RWPE1 (cell line): ENCODE data around the gene EMP3.
A peak's percentile ranks its signal among the peaks of the same experiment; 100 is the strongest.

Experiments used
- CTCF ChIA-PET: fragments of 350-600 bp; sonication (Branson Sonifier 250); formaldehyde crosslinking; extraction: SDS; loops from one replicate; lab custom pipeline; 2021; lab: Yijun Ruan, JAX
- POLR2A ChIA-PET: fragments of 400-600 bp; formaldehyde crosslinking; extraction: SDS; loops from one replicate; lab custom pipeline; 2020; ENCODE audit warnings: antibody characterized with exemption; ENCODE audit not compliant: low non-redundant PET; lab: Yijun Ruan, JAX
- DNase-seq: peaks from one replicate; pipeline ENCODE4 v3.0.0; 2012; ENCODE audit warnings: low spot score
- H3K27ac ChIP-seq: fragments of 450-650 bp; 2 replicates; pipeline ENCODE4 v1.5.1; 2017
- TF ChIP-seq, protein P1 (sequence below): fragments of 450-650 bp; conservative IDR thresholded peaks from 2 replicates; pipeline ENCODE4 v1.5.1; 2017; ENCODE audit warnings: low read depth, mild to moderate bottlenecking

Gene EMP3

DNA sequence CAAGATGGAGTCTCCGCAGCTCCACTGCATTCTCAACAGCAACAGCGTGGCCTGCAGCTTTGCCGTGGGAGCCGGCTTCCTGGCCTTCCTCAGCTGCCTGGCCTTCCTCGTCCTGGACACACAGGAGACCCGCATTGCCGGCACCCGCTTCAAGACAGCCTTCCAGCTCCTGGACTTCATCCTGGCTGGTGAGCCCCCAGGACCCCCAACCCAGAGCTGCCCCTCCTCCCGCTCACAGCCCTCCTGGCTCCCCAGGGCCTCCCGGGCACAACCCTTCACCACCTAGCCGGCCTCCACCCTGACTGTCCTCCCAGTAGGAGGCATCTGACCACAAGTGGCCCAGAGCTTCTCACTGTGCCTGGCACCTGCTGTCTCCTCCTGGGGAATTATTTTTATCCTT, 48.2 kb downstream of the EMP3 start:
- ChIA-PET CTCF (interaction anchor here (0.6 to 1.5 kb wide), 2 partner anchors 12 to 54 kb away, joined by 3 to 4 read pairs; no protein-coding TSS in a partner anchor), POLR2A (no interaction called here)
- peak overlapping the region; percentile 41; the same call in 1 of the 2 replicates for H3K27ac ChIP-seq
- TF ChIP-seq, protein P1, sequence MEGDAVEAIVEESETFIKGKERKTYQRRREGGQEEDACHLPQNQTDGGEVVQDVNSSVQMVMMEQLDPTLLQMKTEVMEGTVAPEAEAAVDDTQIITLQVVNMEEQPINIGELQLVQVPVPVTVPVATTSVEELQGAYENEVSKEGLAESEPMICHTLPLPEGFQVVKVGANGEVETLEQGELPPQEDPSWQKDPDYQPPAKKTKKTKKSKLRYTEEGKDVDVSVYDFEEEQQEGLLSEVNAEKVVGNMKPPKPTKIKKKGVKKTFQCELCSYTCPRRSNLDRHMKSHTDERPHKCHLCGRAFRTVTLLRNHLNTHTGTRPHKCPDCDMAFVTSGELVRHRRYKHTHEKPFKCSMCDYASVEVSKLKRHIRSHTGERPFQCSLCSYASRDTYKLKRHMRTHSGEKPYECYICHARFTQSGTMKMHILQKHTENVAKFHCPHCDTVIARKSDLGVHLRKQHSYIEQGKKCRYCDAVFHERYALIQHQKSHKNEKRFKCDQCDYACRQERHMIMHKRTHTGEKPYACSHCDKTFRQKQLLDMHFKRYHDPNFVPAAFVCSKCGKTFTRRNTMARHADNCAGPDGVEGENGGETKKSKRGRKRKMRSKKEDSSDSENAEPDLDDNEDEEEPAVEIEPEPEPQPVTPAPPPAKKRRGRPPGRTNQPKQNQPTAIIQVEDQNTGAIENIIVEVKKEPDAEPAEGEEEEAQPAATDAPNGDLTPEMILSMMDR: no peak
- DNase-seq: no peak

DNA sequence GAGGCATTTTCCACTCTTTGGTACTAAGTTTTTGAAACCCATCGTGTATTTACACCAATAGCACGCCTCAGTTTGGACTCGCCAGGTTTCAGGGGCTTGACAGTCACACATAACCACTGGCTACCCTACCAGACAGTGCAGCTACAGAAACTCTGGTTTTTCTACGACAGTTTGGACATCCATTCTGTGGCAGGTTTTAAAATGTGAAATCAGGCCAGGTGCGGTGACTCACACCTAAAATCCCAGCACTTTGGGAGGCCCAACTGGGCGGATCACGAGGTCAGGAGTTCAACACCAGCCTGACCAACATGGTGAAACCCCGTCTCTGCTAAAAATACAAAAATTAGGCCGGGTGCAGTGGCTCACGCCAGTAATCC, 52.8 kb downstream of the EMP3 start:
- TF ChIP-seq, protein P1: no peak
- ChIA-PET POLR2A (interaction anchor here (0.6 kb wide), 1 partner anchor 241 kb away, joined by 3 read pairs; the partner anchor contains the start of gene RPL18), CTCF (no interaction called here)
- no peak for DNase-seq
- H3K27ac ChIP-seq: peak overlapping the region; percentile 57

DNA sequence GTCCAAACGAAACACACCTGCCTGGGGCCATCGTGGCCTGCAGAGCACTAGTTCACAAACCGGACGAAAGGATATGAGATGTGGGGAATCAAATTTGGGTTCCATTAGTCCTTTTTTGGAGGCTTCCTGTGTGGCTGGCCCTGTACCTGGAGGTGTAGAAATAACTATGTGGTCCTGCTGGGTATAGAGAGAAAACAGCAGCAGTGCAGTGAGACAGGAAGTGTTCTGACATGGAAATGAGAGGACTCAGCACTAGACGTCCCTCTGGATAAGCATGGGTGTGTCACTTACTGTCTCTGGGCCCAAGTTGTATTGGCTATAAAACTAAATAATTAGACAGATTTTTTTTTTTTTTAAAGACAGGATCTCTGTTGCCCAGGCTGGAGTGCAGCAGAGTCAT, 53.7 kb downstream of the EMP3 start:
- TF ChIP-seq, protein P1: no peak
- ChIA-PET CTCF (no interaction called here), POLR2A (no interaction called here)
- DNase-seq: no peak
- H3K27ac ChIP-seq: peak overlapping the region; percentile 57
